HepG2 (cell line): ENCODE measurements around the gene BDP1. TPM values are rescaled to one million over a fixed set of nuclear protein-coding genes. Genes with fewer than 3 reads are reported as not detected.

Source experiments
- ATAC-seq: fragments of 200-7000 bp; cut with Tn5 transposase; 3 replicates; pipeline ENCODE4 v1.9.1; 2020; ENCODE audit warnings: mild to moderate bottlenecking, moderate library complexity
- BruUV-seq: library from RNA; stranded (reverse); fragments of 400-500 nt; replicated peaks from 2 replicates; lab custom pipeline; 2021; lab: Mats Ljungman, UMichigan
- CTCF ChIA-PET: fragments of 300-600 bp; formaldehyde crosslinking; extraction: SDS; loops from one replicate; lab custom pipeline; 2021; ENCODE audit warnings: low total read pairs, inconsistent platforms, low intra/inter-chr PET ratio; lab: Yijun Ruan, JAX
- POLR2A ChIA-PET: fragments of 350-600 bp; sonication (Branson Sonifier 250); formaldehyde crosslinking; loops from one replicate; lab custom pipeline; 2020; ENCODE audit warnings: antibody characterized with exemption, inconsistent platforms; lab: Yijun Ruan, JAX
- DNase-seq: peaks from one replicate; pipeline ENCODE4 v3.0.0-alpha.2; 2015; ENCODE audit warnings: low spot score
- FAIRE-seq: peaks from 3 replicates; lab custom pipeline; 2011; peaks lifted over from hg19 to GRCh38; lab: Jason Lieb, UNC
- H2AFZ ChIP-seq: one replicate; pipeline ENCODE4 v1.6.1; 2011; ENCODE audit warnings: low read length, inconsistent platforms
- H3K27ac ChIP-seq: fragments of 300-600 bp; 3 replicates; pipeline ENCODE4 v1.8.0; 2011; ENCODE audit warnings: mixed run types, mild to moderate bottlenecking, mixed read lengths, low read length, inconsistent platforms; ENCODE audit not compliant: insufficient read depth; ENCODE audit errors: extremely low read length
- H3K27me3 ChIP-seq, 2 experiments: fragments of 200-600 bp in 1 of 2; 2 replicates in 1 of 2; 3 replicates in 1 of 2; pipeline versions ENCODE4 v1.6.0 to v1.8.0; 2011; ENCODE audit warnings: low read length in 2 of 2, mild to moderate bottlenecking in 2 of 2, moderate library complexity in 2 of 2, inconsistent platforms in 1 of 2; ENCODE audit not compliant: insufficient read depth in 2 of 2, control insufficient read depth in 1 of 2
- H3K36me3 ChIP-seq, 2 experiments: fragments of 200-600 bp in 1 of 2; replicated peaks in 1 of 2; 2 replicates in 1 of 2; 3 replicates in 1 of 2; pipeline versions ENCODE4 v1.5.1 to v1.8.0; 2011; ENCODE audit warnings: low read length in 2 of 2, inconsistent platforms in 1 of 2; ENCODE audit not compliant: insufficient read depth in 2 of 2, control insufficient read depth in 1 of 2
- H3K4me1 ChIP-seq: 2 replicates; pipeline ENCODE4 v1.5.1; 2012; ENCODE audit warnings: low read length, inconsistent platforms; ENCODE audit not compliant: insufficient read depth
- H3K4me2 ChIP-seq: 2 replicates; pipeline ENCODE4 v1.6.0; 2011; ENCODE audit warnings: low read depth, low read length, inconsistent platforms
- H3K4me3 ChIP-seq, 3 experiments: fragments of 200-600 bp in 1 of 3; sonication (generic), shearing (Covaris generic) in 1 of 3; replicated peaks in 1 of 3; 2 replicates each; pipeline ENCODE4 v1.5.1; 2011 to 2016; ENCODE audit warnings: low read length in 3 of 3, inconsistent platforms in 2 of 3, low read depth in 2 of 3, mild to moderate bottlenecking in 2 of 3, control low read depth in 1 of 3, mixed read lengths in 1 of 3; ENCODE audit not compliant: insufficient read depth in 1 of 3
- H3K79me2 ChIP-seq: one replicate; pipeline ENCODE4 v1.6.1; 2011; ENCODE audit warnings: low read length, inconsistent platforms; ENCODE audit not compliant: insufficient read depth
- H3K9ac ChIP-seq: 2 replicates; pipeline ENCODE4 v1.6.0; 2011; ENCODE audit warnings: mild to moderate bottlenecking, low read depth, low read length, inconsistent platforms; ENCODE audit not compliant: insufficient read depth
- H3K9me3 ChIP-seq: 2 replicates; pipeline ENCODE4 v1.5.1; 2012; ENCODE audit warnings: mild to moderate bottlenecking, low read length
- H4K20me1 ChIP-seq: 2 replicates; pipeline ENCODE4 v1.6.0; 2011; ENCODE audit warnings: inconsistent platforms, mild to moderate bottlenecking, low read length, moderate library complexity; ENCODE audit not compliant: insufficient read depth
- ATF7-NPFF ChIP-seq: sonication (generic); formaldehyde crosslinking; IDR thresholded peaks from 2 replicates; pipeline ENCODE4 v1.8.1; 2023; ENCODE audit warnings: mild to moderate bottlenecking, low read depth, missing genetic modification reagents, moderate library complexity
- HNF4G ChIP-seq, 2 experiments: sonication (generic) in 1 of 2; formaldehyde crosslinking in 1 of 2; IDR thresholded peaks; 2 replicates each; pipeline versions ENCODE4 v1.4.0 to v1.6.1; 2011 to 2020; ENCODE audit warnings: borderline replicate concordance in 2 of 2, low read depth in 2 of 2, mild to moderate bottlenecking in 2 of 2, low read length in 1 of 2, missing genetic modification reagents in 1 of 2, moderate library complexity in 1 of 2
- HNRNPLL ChIP-seq: fragments of 200-400 bp; formaldehyde crosslinking; IDR thresholded peaks from 2 replicates; pipeline ENCODE4 v1.6.1; 2017; ENCODE audit warnings: mild to moderate bottlenecking, low read depth, low read length; ENCODE audit not compliant: poor library complexity, severe bottlenecking
- KMT2A ChIP-seq: sonication (generic); formaldehyde crosslinking; IDR thresholded peaks from 2 replicates; pipeline ENCODE4 v1.4.0; 2020; ENCODE audit warnings: missing genetic modification reagents
- MED13 ChIP-seq: sonication (generic); formaldehyde crosslinking; IDR thresholded peaks from 2 replicates; pipeline ENCODE4 v1.5.0; 2020; ENCODE audit warnings: missing genetic modification reagents
- POGZ ChIP-seq: sonication (generic); formaldehyde crosslinking; IDR thresholded peaks from 2 replicates; pipeline ENCODE4 v1.4.0; 2020; ENCODE audit warnings: mild to moderate bottlenecking, missing genetic modification reagents
- RXRA ChIP-seq: sonication (generic); formaldehyde crosslinking; IDR thresholded peaks from 2 replicates; pipeline ENCODE4 v1.5.1; 2020; ENCODE audit warnings: missing genetic modification reagents
- TOPORS ChIP-seq: sonication (generic); formaldehyde crosslinking; IDR thresholded peaks from 2 replicates; pipeline ENCODE4 v1.8.0; 2023; ENCODE audit warnings: mild to moderate bottlenecking, missing genetic modification reagents
- ZNF24 ChIP-seq: fragments of 450-650 bp; IDR thresholded peaks from 2 replicates; pipeline ENCODE4 v1.6.1; 2017; ENCODE audit warnings: antibody characterized with exemption, mild to moderate bottlenecking
- ZNF672 ChIP-seq: sonication (generic); formaldehyde crosslinking; IDR thresholded peaks from 2 replicates; pipeline ENCODE4 v1.8.1; 2022; ENCODE audit warnings: missing genetic modification reagents
- WGBS: methylation state at CpG from one replicate; pipeline ENCODE4 v1.1.6; 2017; ENCODE audit warnings: low lambda C conversion rate; 5-methylcytosine and 5-hydroxymethylcytosine counted together
- in situ Hi-C: cut with HindIII; loops from 2 replicates; pipeline ENCODE4 v1.10.0; 2017; ENCODE audit warnings: low pct_unique_long_range_greater_than_20kb; ENCODE audit not compliant: extremely low pct_ligation_motif_present
- intact Hi-C: fragments of 100-400 bp; cut with micrococcal nuclease; formaldehyde crosslinking; loops from one replicate; pipeline ENCODE4 v1.10.0; 2022; ENCODE audit not compliant: unreplicated experiment
- polyA plus RNA-seq, 8 experiments: library from polyadenylated mRNA; depleted of rRNA in 3 of 8; stranded (reverse) in 7 of 8; unstranded in 1 of 8; fragments of >200 nt; fragmentation: Illumina TruSeq in 4 of 8; extraction: Trizol in 4 of 8; gene quantifications; 2 replicates each; pipeline versions ENCODE4 v1.2.1 to v1.2.3, GENCODE V29; 2011 to 2016; ENCODE audit warnings: low read depth in 4 of 8, missing spikeins in 1 of 8, mixed read lengths in 1 of 8; ENCODE audit not compliant: insufficient read depth in 1 of 8
- total RNA-seq, 5 experiments: library from RNA; depleted of rRNA; stranded (reverse); fragments of >200 nt; fragmentation: Illumina TruSeq; extraction: Trizol; gene quantifications; 2 replicates each; pipeline ENCODE4 v1.2.3, GENCODE V29; 2016; ENCODE audit warnings: low read depth in 1 of 5
- TF ChIP-seq, protein P1 (sequence below): sonication (generic); formaldehyde crosslinking; IDR thresholded peaks from 2 replicates; pipeline ENCODE4 v1.8.1; 2022; ENCODE audit warnings: low read depth, mild to moderate bottlenecking, missing genetic modification reagents
- TF ChIP-seq, protein P2 (sequence below): sonication (generic); formaldehyde crosslinking; IDR thresholded peaks from 2 replicates; pipeline ENCODE4 v1.4.0; 2020; ENCODE audit warnings: missing genetic modification reagents

Gene BDP1
- total and polyA plus RNA-seq, 2 of the 13 experiments (the other 11 are each of a cell fraction or from before 2014, with no cell fraction given) = 10.2 to 22.4 TPM

DNA sequence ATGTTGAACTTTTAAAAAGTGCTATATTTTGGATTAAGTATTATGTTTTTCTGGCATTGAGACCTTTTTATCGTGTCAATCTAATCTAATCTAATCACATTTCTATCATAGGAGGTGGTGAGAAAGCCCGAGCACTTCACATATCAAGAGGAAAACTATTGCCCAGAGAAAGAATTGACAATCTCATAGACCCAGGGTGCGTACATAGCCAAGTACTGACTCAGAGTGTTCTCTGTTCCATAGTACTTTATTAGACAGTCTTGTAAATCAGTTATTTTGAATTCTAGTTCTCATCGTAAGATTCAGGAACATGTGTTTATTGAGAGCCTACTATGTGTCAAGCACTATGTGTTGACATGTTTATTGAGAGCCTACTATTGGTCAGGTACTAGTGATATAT, 140.7 kb downstream of the BDP1 start (continued):
- no peak for TF ChIP-seq HNF4G (IDR thresholded peaks at IDR 0.05; ENCODE audit: borderline replicate concordance, low read depth, low read length)
- no peak for TF ChIP-seq HNF4G (CRISPR knock-in tag; IDR thresholded peaks at IDR 0.05; ENCODE audit: borderline replicate concordance, low read depth)
- TF ChIP-seq KMT2A (CRISPR knock-in tag) = no peak
- TF ChIP-seq ZNF672 = no peak

DNA sequence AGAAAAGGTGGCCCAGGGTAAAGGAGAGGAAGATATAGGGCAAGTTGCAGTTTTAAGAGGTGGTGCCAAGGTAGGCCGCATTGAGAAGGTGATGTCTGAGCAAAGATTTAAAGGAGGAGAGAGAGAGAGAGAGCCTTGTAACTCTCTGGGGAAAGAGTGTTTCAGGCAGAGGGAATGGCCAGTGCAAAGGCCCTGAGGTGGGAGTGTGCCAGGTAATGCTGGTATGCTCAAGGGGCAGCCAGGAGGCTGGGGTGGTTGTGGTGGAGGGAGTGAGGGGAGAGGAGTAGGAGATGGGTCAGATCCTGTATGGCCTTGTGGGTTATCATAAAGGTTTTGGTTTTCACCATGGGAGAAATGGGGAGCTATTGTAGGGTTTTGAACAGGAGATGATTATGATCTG, 141.6 kb downstream of the BDP1 start:
- intact Hi-C loops = no loop called here
- TF ChIP-seq HNRNPLL (no peak), TOPORS (no peak), POGZ (CRISPR knock-in tag) (no peak)
- FAIRE-seq (no peak), DNase-seq (no peak), ATAC-seq (no peak)
- Histone ChIP-seq H3K36me3 (peaks cover 18 to 63% of the 10 kb centered on the region in 2 experiments; a peak in 4 of 5 replicates), H3K4me1 (no peaks in the 10 kb centered on the region), H3K4me2 (no peak overlapping the region), H3K27me3 (no peaks in the 10 kb centered on the region), H3K4me3 (no peak overlapping the region), H4K20me1 (no peaks in the 10 kb centered on the region), H3K9me3 (no peaks in the 10 kb centered on the region), H2AFZ (no peak overlapping the region), H3K27ac (no peak overlapping the region), H3K79me2 (peaks cover 15% of the 10 kb centered on the region), H3K9ac (no peak overlapping the region)
- in situ Hi-C loops = no loop called here
- ChIA-PET CTCF (no interaction called here), POLR2A (no interaction called here)
- 92% methylated on average over 1 of the region's 1 CpG for WGBS
- no TSS peak for BruUV-seq

DNA sequence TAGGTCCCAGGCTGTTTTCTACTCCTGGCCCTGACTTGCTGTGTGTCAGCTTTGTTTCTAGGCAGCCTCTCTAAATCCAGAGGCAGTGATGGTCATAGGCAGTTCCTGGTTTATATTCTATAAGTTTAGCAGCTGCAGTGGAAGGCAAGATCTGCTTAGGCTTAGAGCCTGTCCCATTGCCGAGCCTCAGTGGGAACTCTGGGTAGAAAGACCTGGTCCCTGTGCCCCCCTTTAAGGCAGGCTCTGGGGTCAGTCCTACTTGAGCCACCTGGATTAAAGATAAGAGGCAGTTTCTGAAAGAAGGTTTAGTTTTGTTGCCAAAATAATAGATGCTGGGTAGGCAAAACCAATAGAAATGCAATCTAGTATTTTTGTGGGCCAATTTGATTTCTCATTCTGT, 145.3 kb downstream of the BDP1 start:
- Histone ChIP-seq H3K4me3 (no peak overlapping the region), H3K36me3 (peaks cover 12 to 68% of the 10 kb centered on the region in 2 experiments), H3K27ac (no peak overlapping the region), H2AFZ (no peak overlapping the region), H3K9me3 (no peaks in the 10 kb centered on the region), H3K4me2 (no peak overlapping the region), H3K4me1 (no peaks in the 10 kb centered on the region), H3K27me3 (no peaks in the 10 kb centered on the region), H3K9ac (no peak overlapping the region), H4K20me1 (no peaks in the 10 kb centered on the region), H3K79me2 (no peaks in the 10 kb centered on the region)
- no peak for FAIRE-seq
- in situ Hi-C loops = no loop called here
- BruUV-seq = no TSS peak
- ATAC-seq = peak; percentile 23; the same call in 2 of the 3 replicates
- intact Hi-C loops = no loop called here
- no CpG with 5 or more reads among the region's 1 CpG for WGBS
- DNase-seq = no peak
- ChIA-PET CTCF (interaction anchor here (0.7 kb wide), 1 partner anchor 157 kb away, joined by 4 read pairs; no protein-coding TSS in a partner anchor), POLR2A (interaction anchor here (1.8 kb wide), 1 partner anchor 13 kb away, joined by 24 read pairs; the partner anchor contains the start of gene MCCC2)
- TF ChIP-seq ATF7-NPFF (no peak), RXRA (CRISPR knock-in tag) (no peak), ZNF24 (no peak), MED13 (CRISPR knock-in tag) (no peak)
- TF ChIP-seq, protein P1, sequence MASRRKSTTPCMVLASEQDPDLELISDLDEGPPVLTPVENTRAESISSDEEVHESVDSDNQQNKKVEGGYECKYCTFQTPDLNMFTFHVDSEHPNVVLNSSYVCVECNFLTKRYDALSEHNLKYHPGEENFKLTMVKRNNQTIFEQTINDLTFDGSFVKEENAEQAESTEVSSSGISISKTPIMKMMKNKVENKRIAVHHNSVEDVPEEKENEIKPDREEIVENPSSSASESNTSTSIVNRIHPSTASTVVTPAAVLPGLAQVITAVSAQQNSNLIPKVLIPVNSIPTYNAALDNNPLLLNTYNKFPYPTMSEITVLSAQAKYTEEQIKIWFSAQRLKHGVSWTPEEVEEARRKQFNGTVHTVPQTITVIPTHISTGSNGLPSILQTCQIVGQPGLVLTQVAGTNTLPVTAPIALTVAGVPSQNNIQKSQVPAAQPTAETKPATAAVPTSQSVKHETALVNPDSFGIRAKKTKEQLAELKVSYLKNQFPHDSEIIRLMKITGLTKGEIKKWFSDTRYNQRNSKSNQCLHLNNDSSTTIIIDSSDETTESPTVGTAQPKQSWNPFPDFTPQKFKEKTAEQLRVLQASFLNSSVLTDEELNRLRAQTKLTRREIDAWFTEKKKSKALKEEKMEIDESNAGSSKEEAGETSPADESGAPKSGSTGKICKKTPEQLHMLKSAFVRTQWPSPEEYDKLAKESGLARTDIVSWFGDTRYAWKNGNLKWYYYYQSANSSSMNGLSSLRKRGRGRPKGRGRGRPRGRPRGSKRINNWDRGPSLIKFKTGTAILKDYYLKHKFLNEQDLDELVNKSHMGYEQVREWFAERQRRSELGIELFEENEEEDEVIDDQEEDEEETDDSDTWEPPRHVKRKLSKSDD = no peak
- TF ChIP-seq, protein P2, sequence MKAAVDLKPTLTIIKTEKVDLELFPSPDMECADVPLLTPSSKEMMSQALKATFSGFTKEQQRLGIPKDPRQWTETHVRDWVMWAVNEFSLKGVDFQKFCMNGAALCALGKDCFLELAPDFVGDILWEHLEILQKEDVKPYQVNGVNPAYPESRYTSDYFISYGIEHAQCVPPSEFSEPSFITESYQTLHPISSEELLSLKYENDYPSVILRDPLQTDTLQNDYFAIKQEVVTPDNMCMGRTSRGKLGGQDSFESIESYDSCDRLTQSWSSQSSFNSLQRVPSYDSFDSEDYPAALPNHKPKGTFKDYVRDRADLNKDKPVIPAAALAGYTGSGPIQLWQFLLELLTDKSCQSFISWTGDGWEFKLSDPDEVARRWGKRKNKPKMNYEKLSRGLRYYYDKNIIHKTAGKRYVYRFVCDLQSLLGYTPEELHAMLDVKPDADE (CRISPR knock-in tag) = no peak
